GM18505 (cell line): ENCODE results near the gene USHBP1.

ENCODE experiments used
- ATAC-seq: cut with Tn5 transposase; IDR thresholded peaks from one replicate; pipeline ENCODE4 v1.9.1; 2021; ENCODE audit not compliant: unreplicated experiment
- POLR2A ChIP-seq: IDR thresholded peaks from 4 replicates; pipeline ENCODE4 v1.6.1; 2011; ENCODE audit warnings: borderline replicate concordance; ENCODE audit not compliant: insufficient read depth, insufficient read length; ENCODE audit errors: extremely low read depth

The USHBP1 gene

GRCh38 chr19:17263712-17264640, 569 bp downstream of the USHBP1 start:
- TF ChIP-seq POLR2A, result no peak
- ATAC-seq, result no peak

- ATAC-seq, result no peak
- no peak for TF ChIP-seq POLR2A
These were observed 2.0 kb downstream of the USHBP1 start for GRCh38 chr19:17262557-17262956.

- no peak for ATAC-seq
- no peak for TF ChIP-seq POLR2A
These were observed 3.7 kb downstream of the USHBP1 start for GRCh38 chr19:17260842-17261325.

- TF ChIP-seq POLR2A, result no peak
- ATAC-seq, result no peak
These were observed 4.6 kb downstream of the USHBP1 start for GRCh38 chr19:17259934-17260333.

- ATAC-seq, result no peak
These were observed 5.3 kb downstream of the USHBP1 start for GRCh38 chr19:17259118-17259780.

DNA sequence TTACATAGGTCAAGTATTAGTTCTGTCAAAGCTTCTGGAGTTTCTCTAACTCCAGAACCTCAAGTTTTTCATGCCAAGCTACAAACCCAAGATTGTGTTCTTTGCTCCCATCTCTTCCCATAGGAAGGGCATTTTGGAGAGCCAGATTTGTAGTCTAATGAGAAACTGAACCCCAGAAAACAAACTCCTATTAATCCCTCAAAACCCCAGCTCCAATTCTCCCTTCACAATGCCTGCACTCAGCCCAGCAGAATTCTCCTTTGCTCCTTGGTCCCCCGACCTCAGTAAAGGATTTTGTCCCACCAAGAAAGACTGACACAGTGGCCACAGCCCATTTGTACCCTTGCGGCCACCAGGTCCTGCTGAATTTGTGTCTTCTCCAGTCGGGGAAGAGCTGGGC, 8.4 kb downstream of the USHBP1 start:
- no peak for ATAC-seq
- TF ChIP-seq POLR2A, result no peak

More at GRCh38 chr19:17259118-17259780, 5.3 kb downstream of the USHBP1 start:
- TF ChIP-seq POLR2A, result no peak

DNA sequence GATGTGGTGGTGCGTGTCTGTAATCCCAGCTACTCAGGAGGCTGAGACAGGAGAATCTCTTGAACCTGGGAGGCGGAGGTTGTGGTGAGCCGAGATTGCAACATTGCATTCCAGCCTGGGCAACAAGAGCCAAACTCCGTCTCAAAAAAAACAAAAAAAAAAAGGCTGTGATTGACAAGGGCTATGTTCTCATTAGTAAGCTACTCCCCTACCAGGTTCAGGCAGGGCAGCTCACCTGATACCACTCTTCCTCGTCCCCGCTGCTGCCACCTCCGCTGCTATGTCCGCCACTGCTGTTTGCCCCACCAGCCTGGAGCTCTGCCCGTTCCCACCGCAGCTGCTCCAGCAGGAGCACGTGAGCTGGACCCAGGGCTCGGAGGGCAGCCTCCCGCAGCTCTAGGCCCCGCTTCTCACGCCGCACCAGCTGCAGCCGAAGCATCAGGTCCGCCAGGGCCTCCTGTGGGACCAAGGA, 9.4 kb downstream of the USHBP1 start:
- ATAC-seq, result no peak

GRCh38 chr19:17254636-17255035, 9.9 kb downstream of the USHBP1 start:
- no peak for ATAC-seq
- no peak for TF ChIP-seq POLR2A

More for the DNA sequence above, 9.4 kb downstream of the USHBP1 start:
- TF ChIP-seq POLR2A, result no peak

GRCh38 chr19:17249887-17250548, 14.5 kb downstream of the USHBP1 start:
- no peak for ATAC-seq
- no peak for TF ChIP-seq POLR2A

- no peak for ATAC-seq
- no peak for TF ChIP-seq POLR2A
These were observed 16.4 kb downstream of the USHBP1 start for GRCh38 chr19:17248011-17248776.

DNA sequence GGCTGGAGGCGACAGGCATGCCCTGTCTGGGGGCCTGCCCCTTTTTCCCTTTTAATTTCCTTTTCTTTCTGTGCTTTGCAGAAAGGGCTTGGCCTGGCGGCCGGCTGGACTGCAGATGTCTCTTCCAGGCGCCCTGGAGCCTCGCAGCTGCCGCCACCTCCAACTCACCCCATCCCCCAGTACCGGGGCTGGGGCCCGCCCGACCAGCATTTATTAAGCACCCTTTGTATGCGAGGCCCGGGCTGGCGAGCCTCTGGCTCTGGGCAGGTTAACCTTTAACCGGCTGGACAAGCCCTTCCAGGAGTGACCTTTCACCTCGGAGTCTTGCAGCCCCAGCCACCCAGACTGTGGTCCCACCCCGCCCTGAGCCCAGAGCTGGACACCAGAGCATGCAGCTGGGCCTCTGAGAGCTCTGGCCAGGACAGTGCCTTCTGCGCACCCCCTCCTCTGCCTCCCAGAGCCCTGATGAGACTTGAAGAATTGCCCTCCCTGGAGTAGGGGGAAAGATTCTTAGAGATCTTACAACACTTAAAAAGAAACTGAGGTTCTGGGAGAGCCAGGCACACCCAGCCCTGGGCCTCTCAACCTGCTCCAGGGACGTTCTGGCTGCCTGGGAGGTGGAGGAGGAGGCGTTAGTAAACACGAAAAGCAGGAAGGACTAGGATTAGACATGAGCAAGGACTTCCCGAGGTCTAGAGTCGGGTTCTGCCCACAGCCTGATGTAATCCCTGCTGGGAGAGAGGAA, 17.7 kb downstream of the USHBP1 start:
- ATAC-seq, result peak; percentile 5
- TF ChIP-seq POLR2A, result no peak

- ATAC-seq, result peak; percentile 26
- no peak for TF ChIP-seq POLR2A
These were observed 19.0 kb downstream of the USHBP1 start, which contains the start of gene NR2F6 for GRCh38 chr19:17245535-17245984. NR2F6 (minus strand) TSS chr19:17245919; CDS start chr19:17245220, 699 bp downstream.
